CD4-positive, alpha-beta T cell treated with Interleukin-17A for 1 hour (primary cell): Measurements from ENCODE around the gene ALOXE3.

Source experiments
- DNase-seq: peaks from one replicate; pipeline ENCODE4 v3.0.0-alpha.2; 2020

Gene ALOXE3

GRCh38 chr17:8117980-8118768 is at the start of gene ALOXE3:
TSS of gene ALOXE3 (minus strand) at chr17:8118514. CDS start at chr17:8117990, 524 bp downstream.
- no peak for DNase-seq

- no peak for DNase-seq
Observed at GRCh38 chr17:8167526-8167925, 49.2 kb upstream of the ALOXE3 start.

GRCh38 chr17:8166731-8167130 is 48.4 kb upstream of the ALOXE3 start:
- DNase-seq: no peak

DNA sequence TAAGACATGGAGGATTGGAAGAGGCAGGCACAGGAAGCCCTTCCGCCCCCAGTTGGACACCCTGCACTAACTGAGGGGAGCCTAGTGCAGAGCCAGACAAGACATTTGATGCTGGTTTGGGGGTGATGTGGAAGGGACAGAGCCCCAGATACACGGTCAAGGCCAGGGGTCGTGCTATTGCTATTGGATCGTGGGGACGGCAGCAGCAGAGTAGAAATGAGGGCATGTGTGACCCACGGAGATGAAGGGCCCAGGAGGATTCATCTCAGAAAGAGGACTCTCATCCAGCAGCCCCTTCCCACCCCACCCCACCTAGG is 46.5 kb upstream of the ALOXE3 start:
- peak; percentile 19 for DNase-seq

GRCh38 chr17:8163978-8164814 is 45.9 kb upstream of the ALOXE3 start:
- peak; percentile 84 for DNase-seq

- DNase-seq: peak; percentile 30
Observed at GRCh38 chr17:8162997-8163977, 45.0 kb upstream of the ALOXE3 start.

DNA sequence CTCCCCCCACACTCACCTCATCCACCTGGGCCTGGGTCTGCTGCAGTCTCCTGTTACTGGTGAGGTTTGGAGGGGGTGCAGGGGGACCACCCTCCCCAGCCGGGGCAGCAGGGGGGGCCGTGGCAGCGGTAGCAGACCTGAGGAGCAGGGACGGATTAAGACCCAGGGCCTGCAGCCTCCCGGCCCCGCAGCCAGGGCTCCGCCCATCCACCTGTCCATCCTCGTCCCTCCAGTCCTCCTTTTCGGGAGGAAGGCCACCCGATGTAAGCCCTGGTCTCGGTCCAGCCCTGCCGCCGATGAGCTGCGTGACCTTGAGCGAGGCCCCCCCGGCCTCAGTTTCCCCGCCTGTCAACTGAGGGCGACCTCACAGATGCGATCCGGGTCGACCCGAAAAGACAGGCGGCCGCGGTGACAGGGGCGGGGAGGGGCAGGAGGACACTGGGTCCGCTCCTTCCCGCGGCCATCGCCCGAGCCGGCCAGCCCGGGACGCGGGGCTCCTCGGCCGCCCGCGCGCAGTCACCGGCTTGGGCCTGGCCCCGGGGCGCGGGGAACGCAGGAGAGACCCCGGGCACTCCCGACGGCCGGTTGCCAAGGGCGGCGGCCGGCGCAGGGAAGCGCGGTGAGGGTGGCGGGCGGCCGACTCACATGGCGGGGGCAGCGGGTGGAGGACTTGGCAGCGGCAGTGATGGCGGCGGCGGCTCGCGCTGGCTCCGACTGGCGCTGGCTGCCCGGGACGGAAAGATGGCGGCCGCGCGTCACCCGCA is 44.1 kb upstream of the ALOXE3 start, which contains the start of gene VAMP2:
VAMP2 (minus strand) TSS at position 716 of the 764 bp plus-strand sequence; CDS start at position 647, 69 bp downstream.
- DNase-seq: peak; percentile 83

DNA sequence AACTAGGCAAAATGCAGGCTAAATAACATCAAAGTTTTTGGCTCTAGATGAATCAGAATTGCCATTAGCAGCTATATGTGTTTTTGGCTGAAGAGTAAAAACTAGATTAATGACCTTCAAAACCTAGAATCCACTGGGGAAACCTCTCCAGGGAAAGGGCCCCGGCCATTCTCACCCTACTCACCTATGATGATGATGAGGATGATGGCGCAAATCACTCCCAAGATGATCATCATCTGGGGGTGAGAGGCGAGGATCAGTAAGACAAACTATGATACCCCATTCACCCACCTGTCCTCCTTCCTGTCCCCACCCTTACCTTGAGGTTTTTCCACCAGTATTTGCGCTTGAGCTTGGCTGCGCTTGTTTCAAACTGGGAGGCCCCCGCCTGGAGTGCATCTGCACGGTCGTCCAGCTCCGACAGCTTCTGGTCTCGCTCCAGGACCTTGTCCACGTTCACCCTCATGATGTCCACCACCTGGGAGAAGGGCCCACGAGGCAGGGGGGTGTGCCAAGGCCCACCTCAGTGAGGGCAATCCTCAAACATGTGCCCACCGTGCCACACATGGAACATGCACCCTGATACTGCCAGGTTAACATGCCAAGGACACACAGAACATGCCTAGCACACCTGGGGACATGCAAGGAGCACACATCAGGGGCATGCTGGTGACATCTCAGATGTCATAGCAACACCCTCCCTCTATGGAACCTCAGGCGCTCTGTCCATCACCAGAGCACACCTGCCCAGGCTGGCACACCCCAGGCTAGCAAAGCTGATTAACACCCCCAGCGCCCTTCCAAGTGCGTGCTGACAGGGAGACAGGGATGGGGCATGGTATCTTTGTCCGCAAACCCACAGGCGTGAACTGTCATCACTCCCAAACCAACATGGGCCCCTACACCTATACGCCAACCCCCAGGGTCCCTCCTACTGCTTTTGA is 43.2 kb upstream of the ALOXE3 start:
- DNase-seq: peak; percentile 45

- DNase-seq: peak; percentile 40
Observed at GRCh38 chr17:8160741-8161221, 42.5 kb upstream of the ALOXE3 start.

DNA sequence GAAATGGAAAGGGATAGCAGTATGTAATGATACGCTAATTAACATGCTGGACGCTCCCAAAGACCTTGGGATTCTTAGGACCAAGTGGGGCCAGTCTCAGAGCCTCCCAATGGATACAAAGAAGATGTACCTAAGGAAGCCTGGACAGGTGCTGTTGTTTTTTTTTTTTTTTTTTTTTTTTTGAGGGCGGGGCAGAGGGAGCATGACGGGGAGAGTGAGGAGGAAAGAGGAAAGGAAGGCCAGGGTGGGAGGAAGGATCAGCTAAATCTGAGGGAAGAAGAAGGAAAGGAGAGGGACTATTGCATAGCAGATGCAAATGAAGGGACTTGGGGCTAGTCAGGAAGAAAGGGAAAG is 41.9 kb upstream of the ALOXE3 start:
- no peak for DNase-seq

DNA sequence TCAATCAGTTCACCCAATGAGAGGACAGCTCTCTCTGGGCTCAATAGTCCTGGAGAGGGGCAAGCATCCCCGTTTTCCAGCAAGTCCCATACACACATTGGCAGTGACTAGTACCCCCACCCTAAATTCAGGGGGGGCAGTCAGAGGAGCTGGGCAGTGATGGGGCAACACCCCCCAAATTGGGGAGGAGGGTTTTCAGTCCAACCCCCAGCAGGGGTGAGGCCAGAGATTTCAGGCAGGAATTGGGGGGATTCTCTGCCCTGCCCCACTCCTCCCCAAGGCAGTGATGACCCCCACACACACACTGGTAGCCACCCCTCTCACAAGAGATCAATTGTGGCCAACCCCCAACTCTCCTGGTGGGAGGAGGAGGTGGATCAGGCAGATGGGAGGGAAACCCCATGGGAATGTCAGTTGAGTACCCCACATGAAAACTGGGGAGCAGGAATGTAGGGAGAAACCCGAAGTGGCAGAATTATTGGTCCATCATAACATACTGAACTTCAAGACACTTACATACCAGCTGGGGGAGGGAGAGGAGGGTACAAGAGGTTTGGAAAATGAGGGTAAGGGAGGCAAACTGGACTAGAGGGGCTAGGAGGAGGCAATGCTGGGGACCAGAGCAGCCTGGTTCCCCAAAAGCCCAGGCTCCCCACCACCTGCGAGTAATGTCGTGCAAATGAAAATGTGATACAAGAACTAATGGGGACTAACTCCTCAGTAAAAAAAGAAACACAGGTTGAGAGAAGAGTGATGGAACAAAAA is 41.3 kb upstream of the ALOXE3 start:
- DNase-seq: peak; percentile 4

DNA sequence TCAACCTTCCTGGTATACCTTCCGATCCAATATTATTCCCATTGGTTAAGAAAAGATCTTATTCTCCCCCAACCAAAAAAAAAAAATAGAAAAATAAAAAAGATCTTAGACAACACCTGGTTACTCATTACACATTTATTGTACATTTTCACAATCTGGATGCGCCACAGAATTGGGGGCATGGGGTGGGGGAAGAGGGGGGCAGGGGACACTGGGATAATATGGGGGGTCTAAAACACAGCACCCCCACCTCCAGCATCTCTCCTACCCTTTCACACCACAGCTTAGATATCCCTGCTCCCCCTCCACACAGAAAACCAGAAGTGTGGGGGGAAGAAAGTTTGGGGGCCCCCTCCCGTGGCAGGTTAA is 40.7 kb upstream of the ALOXE3 start:
- DNase-seq: peak; percentile 28

- peak; percentile 91 for DNase-seq
Observed at GRCh38 chr17:8158267-8159031, 40.1 kb upstream of the ALOXE3 start.

- peak; percentile 100 for DNase-seq
Observed at GRCh38 chr17:8156246-8156992, 38.1 kb upstream of the ALOXE3 start.

GRCh38 chr17:8155996-8156245 is 37.6 kb upstream of the ALOXE3 start:
- DNase-seq: no peak

DNA sequence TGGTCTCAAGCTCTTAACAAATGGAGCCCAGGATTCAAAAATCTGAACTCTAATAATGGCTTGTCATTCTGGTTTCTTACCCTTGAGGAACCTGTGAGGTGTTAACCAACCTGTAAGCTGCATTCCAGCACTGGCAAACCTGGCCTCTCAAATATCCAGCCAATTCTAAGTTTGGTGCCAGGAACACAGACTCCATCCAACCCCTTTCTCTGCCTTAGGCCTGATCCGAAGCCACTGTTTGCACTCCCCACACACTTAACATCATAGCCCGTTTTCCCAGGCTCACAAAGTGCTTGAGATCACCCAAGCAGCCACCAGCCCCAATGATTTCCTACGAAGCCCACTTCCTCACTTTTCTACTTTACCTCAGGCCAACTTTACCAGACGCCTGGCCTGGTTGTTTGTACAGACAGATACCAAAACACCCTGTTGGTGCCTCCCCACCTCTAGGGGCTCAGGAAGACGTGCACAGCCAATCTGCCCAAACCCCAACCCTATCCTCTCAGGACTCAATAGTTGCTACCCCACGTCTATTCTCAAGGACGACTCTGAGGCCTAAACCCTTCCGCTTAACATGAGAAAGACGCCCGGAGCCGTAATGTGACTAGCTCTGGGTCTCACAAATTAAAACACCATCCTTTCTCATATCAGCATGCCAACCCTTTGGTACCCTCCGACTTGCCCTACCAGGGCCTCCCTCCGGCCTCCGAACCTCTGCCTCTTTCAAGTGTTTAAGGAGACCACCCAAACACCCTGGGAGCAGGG is 37.1 kb upstream of the ALOXE3 start:
- DNase-seq: peak; percentile 57

DNA sequence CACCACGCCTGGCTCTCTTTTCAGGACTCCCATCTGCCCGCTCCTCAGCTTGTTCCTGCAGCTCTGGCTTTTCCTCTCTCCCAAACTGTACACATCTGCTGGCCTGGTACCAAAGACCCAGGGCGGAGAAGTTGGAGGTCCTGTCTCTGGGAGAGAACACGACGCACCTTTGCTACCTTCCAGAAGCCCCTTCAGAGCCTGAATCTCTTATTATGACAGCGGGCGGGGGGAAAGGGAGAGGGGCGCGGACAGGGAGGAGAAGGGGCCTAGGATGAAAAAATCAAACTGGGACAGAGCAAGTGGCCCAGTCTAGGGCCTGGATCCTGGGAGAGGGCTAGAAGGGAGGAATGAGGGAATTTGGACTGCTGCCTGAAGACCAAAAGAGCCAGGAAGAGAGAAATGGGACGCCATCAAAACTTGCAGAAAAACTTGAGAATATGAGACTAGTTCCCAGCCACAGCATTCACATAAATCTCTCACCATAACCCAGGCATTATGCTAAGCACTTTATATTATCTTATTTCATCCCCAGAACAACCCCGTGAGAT is 36.4 kb upstream of the ALOXE3 start:
- DNase-seq: no peak
